K562 (cell line): Measurements from ENCODE around the gene TTLL9.

Experiments
- CTCF ChIP-seq, 3 experiments: IDR thresholded peaks in 2 of 3; conservative IDR thresholded peaks in 1 of 3; 2 replicates each; pipeline ENCODE4 v1.5.1; 2011 to 2012; ENCODE audit warnings: low read length in 3 of 3, mild to moderate bottlenecking in 3 of 3, control low read depth in 2 of 3, improper control_type of control experiment in 1 of 3, inconsistent platforms in 1 of 3, low read depth in 1 of 3, mixed read lengths in 1 of 3, moderate library complexity in 1 of 3; ENCODE audit not compliant: insufficient read depth in 2 of 3
- LEF1 ChIP-seq: fragments of 450-650 bp; IDR thresholded peaks from 2 replicates; pipeline ENCODE4 v1.6.1; 2016; ENCODE audit warnings: mild to moderate bottlenecking
- NCOA4 ChIP-seq: fragments of 450-650 bp; IDR thresholded peaks from 2 replicates; pipeline ENCODE4 v1.6.1; 2018; ENCODE audit warnings: mild to moderate bottlenecking; ENCODE audit not compliant: partially characterized antibody
- NFRKB ChIP-seq: fragments of 450-650 bp; IDR thresholded peaks from 2 replicates; pipeline ENCODE4 v1.6.1; 2016; ENCODE audit warnings: low read depth
- NRF1 ChIP-seq, 2 experiments: fragments of 450-650 bp; IDR thresholded peaks in 1 of 2; conservative IDR thresholded peaks in 1 of 2; 2 replicates each; pipeline ENCODE4 v1.6.1; 2014; ENCODE audit warnings: mild to moderate bottlenecking in 2 of 2
- RBBP5 ChIP-seq: fragments of 200-600 bp; sonication (generic); IDR thresholded peaks from 2 replicates; pipeline ENCODE4 v1.6.1; 2012; ENCODE audit warnings: borderline replicate concordance, mild to moderate bottlenecking, low read length, control low read depth, inconsistent platforms; ENCODE audit not compliant: insufficient read depth, poor library complexity, severe bottlenecking
- SIN3A ChIP-seq, 2 experiments: fragments of 150-350 bp in 1 of 2; IDR thresholded peaks; 2 replicates each; pipeline ENCODE4 v1.6.1; 2011 to 2016; ENCODE audit warnings: borderline replicate concordance in 2 of 2, low read depth in 2 of 2, low read length in 2 of 2, mild to moderate bottlenecking in 2 of 2, moderate library complexity in 2 of 2; ENCODE audit not compliant: control insufficient read depth in 1 of 2
- TFE3 ChIP-seq: fragments of 450-650 bp; formaldehyde crosslinking; IDR thresholded peaks from 2 replicates; pipeline ENCODE4 v1.4.0; 2020; ENCODE audit warnings: mild to moderate bottlenecking, mixed read lengths
- XRCC3 ChIP-seq: fragments of 450-650 bp; IDR thresholded peaks from 2 replicates; pipeline ENCODE4 v1.6.1; 2017; ENCODE audit warnings: mild to moderate bottlenecking, moderate library complexity
- ZBTB33 ChIP-seq: sonication (generic); formaldehyde crosslinking; IDR thresholded peaks from 2 replicates; pipeline ENCODE4 v1.8.1; 2023; ENCODE audit warnings: mild to moderate bottlenecking, missing genetic modification reagents
- ZBTB7A ChIP-seq: IDR thresholded peaks from 2 replicates; pipeline ENCODE4 v1.6.1; 2011; ENCODE audit warnings: low read depth, mild to moderate bottlenecking, low read length, moderate library complexity, borderline replicate concordance; ENCODE audit not compliant: control insufficient read depth
- ZNF174 ChIP-seq: fragments of 250-450 bp; sonication (Bioruptor Pico); IDR thresholded peaks from 2 replicates; pipeline ENCODE4 v1.4.0; 2020; ENCODE audit warnings: mild to moderate bottlenecking
- ZNF707 ChIP-seq: fragments of 250-450 bp; sonication (Bioruptor Pico); conservative IDR thresholded peaks from 2 replicates; pipeline ENCODE4 v1.8.0; 2022; ENCODE audit warnings: inconsistent platforms, mild to moderate bottlenecking, moderate library complexity

GRCh38 chr20:31851240-31851955, 19.0 kb upstream of the TTLL9 start:
- TF ChIP-seq SIN3A (IDR thresholded peaks at IDR 0.05; ENCODE audit: borderline replicate concordance in 2 of 2, control insufficient read depth in 1 of 2, low read depth in 2 of 2, low read length in 2 of 2) = no peak
- no peak for TF ChIP-seq NFRKB
- no peak for TF ChIP-seq ZBTB33
- TF ChIP-seq ZBTB7A = no peak
- no peak for TF ChIP-seq RBBP5
- TF ChIP-seq NCOA4 = no peak
- TF ChIP-seq ZNF707 = no peak
- no peak for TF ChIP-seq CTCF (IDR thresholded peaks at IDR 0.05 in 2 of 3, conservative IDR thresholded peaks at IDR 0.05 in 1 of 3; ENCODE audit: insufficient read depth in 2 of 3, low read depth in 1 of 3, low read length in 3 of 3)
- TF ChIP-seq TFE3 (CRISPR knock-in tag) = no peak
- no peak for TF ChIP-seq NRF1 (conservative IDR thresholded peaks at IDR 0.05 in 1 of 2, IDR thresholded peaks at IDR 0.05 in 1 of 2)
- no peak for TF ChIP-seq ZNF174 (CRISPR knock-in tag)
- TF ChIP-seq LEF1 = no peak
- TF ChIP-seq XRCC3 = no peak
